ENCODE measurements around the gene IL15RA. TPM values are rescaled to one million over a fixed set of nuclear protein-coding genes. Genes with fewer than 3 reads are reported as not detected.

IL15RA gene
- total and polyA plus RNA-seq, 10 of the 15 experiments (the other 5 are each of a cell fraction or from before 2014, with no cell fraction given) = 2.0 to 14.8 (median 12.1) TPM

GRCh38 chr10:5929442-5929841 is 47.9 kb downstream of the IL15RA start:
- H3K4me3 ChIP-seq = no peak overlapping the region
- no peaks in the 10 kb centered on the region for H3K27me3 ChIP-seq (replicated peaks in 1 of 2; ENCODE audit: control insufficient read depth in 2 of 2, insufficient read depth in 2 of 2, low read length in 1 of 2)
- H2AFZ ChIP-seq (ENCODE audit: control insufficient read depth, low read depth, low read length) = no peak overlapping the region
- H3K9ac ChIP-seq (ENCODE audit: control insufficient read depth, insufficient read depth, low read length) = no peak overlapping the region
- no TSS peak for BruUV-seq (replicated peaks)
- POLR2A ChIA-PET = no interaction called here
- peaks cover 10 to 40% of the 10 kb centered on the region in 2 experiments for H3K36me3 ChIP-seq (ENCODE audit: control insufficient read depth in 2 of 2, insufficient read depth in 2 of 2, low read length in 1 of 2)
- 76% methylated on average over 8 of the region's 8 CpGs for WGBS (ENCODE audit: insufficient coverage, insufficient replicate concordance, low lambda C conversion rate, missing lambda C conversion rate)
- FAIRE-seq (no peak), DNase-seq (ENCODE audit: low read depth, low spot score) (no peak), ATAC-seq (no peak)
- TF ChIP-seq CBX5 (IDR thresholded peaks at IDR 0.05; ENCODE audit: low read depth) (no peak), EGR1 (IDR thresholded peaks at IDR 0.05; ENCODE audit: borderline replicate concordance in 1 of 2, low read depth in 2 of 2, low read length in 2 of 2) (no peak), LARP7 (IDR thresholded peaks at IDR 0.05) (no peak), SPI1 (IDR thresholded peaks at IDR 0.05; ENCODE audit: borderline replicate concordance, insufficient read depth, low read depth, low read length) (no peak), RFX5 (IDR thresholded peaks at IDR 0.05; ENCODE audit: low read depth, low read length) (no peak), STAT3 (IDR thresholded peaks at IDR 0.05; ENCODE audit: low read depth, low read length) (no peak), SUZ12 (IDR thresholded peaks at IDR 0.05; ENCODE audit: unreplicated experiment) (no peak), ELK1 (IDR thresholded peaks at IDR 0.05; ENCODE audit: low read depth, low read length) (no peak), SRF (IDR thresholded peaks at IDR 0.05; ENCODE audit: low read depth in 2 of 2, low read length in 2 of 2) (no peak), NBN (IDR thresholded peaks at IDR 0.05) (no peak), GABPA (IDR thresholded peaks at IDR 0.05; ENCODE audit: low read depth) (no peak), KAT2A (conservative IDR thresholded peaks at IDR 0.05; ENCODE audit: control insufficient read depth, low read depth, low read length) (no peak), TCF3 (IDR thresholded peaks at IDR 0.05; ENCODE audit: borderline replicate concordance, insufficient read depth, low read depth, low read length) (no peak), SKIL (IDR thresholded peaks at IDR 0.05; ENCODE audit: low read depth, poor library complexity, severe bottlenecking) (no peak), NFIC (IDR thresholded peaks at IDR 0.05; ENCODE audit: low read depth, low read length) (no peak), BRCA1 (IDR thresholded peaks at IDR 0.05; ENCODE audit: low read depth, low read length) (no peak)
- SMC1A ChIA-PET (ENCODE audit: uncharacterized antibody, unreplicated experiment) = interaction anchor here (0.6 kb wide), 1 partner anchor 48 kb away, joined by 3 read pairs; the partner anchor contains the start of gene IL15RA
- no peaks in the 10 kb centered on the region for H3K4me1 ChIP-seq (ENCODE audit: control insufficient read depth, insufficient read depth, low read length)
- no peaks in the 10 kb centered on the region for H3K79me2 ChIP-seq (ENCODE audit: control insufficient read depth, insufficient read depth, low read length)
- intact Hi-C loops (cut with micrococcal nuclease; ENCODE audit: unreplicated experiment) = no loop called here
- H4K20me1 ChIP-seq (ENCODE audit: control insufficient read depth, insufficient read depth) = no peaks in the 10 kb centered on the region
- RAD21 ChIA-PET (ENCODE audit: unreplicated experiment) = no interaction called here
- no peaks in the 10 kb centered on the region for H3K9me3 ChIP-seq (replicated peaks; ENCODE audit: control insufficient read depth, insufficient read depth, low read length)
- CTCF ChIA-PET = no interaction called here
- in situ Hi-C loops (cut with MboI) = no loop called here
- no peak overlapping the region for H3K27ac ChIP-seq (ENCODE audit: control insufficient read depth, insufficient read depth)
- no peak overlapping the region for H3K4me2 ChIP-seq (ENCODE audit: control insufficient read depth, insufficient read depth)

Data from GM12878 (cell line).